Activated CD4-positive, alpha-beta T cell treated with anti-CD3 and anti-CD28 coated beads, Interleukin-2, amount 10 ng/mL, durations not matched to agents 7 days and 5 days (primary cell): ENCODE data around the gene WWOX. TPM values are rescaled to one million over a fixed set of nuclear protein-coding genes. Genes with fewer than 3 reads are reported as not detected.

Experiments
- CTCF ChIA-PET: fragments of 350-600 bp; sonication (Branson Sonifier 250); formaldehyde crosslinking; loops from one replicate; lab custom pipeline; 2021; ENCODE audit warnings: antibody characterized with exemption; lab: Charles Lee
- POLR2A ChIA-PET: fragments of 350-600 bp; sonication (Branson Sonifier 250); formaldehyde crosslinking; loops from one replicate; lab custom pipeline; 2021; ENCODE audit warnings: antibody characterized with exemption; lab: Charles Lee
- DNase-seq: peaks from one replicate; pipeline ENCODE4 v3.0.0-alpha.2; 2020
- H3K27ac Mint-ChIP-seq: one replicate; pipeline ENCODE4 v1.8.0; 2021; ENCODE audit warnings: mild to moderate bottlenecking, moderate library complexity, mixed read lengths
- H3K27me3 Mint-ChIP-seq: one replicate; pipeline ENCODE4 v1.8.0; 2021; ENCODE audit warnings: mixed read lengths
- H3K36me3 Mint-ChIP-seq: one replicate; pipeline ENCODE4 v1.8.0; 2021; ENCODE audit warnings: low read depth, mixed read lengths
- H3K4me1 Mint-ChIP-seq: one replicate; pipeline ENCODE4 v1.8.0; 2021; ENCODE audit warnings: mixed read lengths
- H3K4me3 Mint-ChIP-seq: one replicate; pipeline ENCODE4 v1.8.0; 2021; ENCODE audit warnings: mild to moderate bottlenecking, moderate library complexity, mixed read lengths
- H3K9me3 Mint-ChIP-seq: one replicate; pipeline ENCODE4 v1.8.0; 2021; ENCODE audit warnings: mixed read lengths
- total RNA-seq, 2 experiments: library from RNA; stranded (reverse); gene quantifications; one replicate each; pipeline ENCODE4 v1.2.3, GENCODE V29; 2021

Gene WWOX
- total RNA-seq, 2 experiments from 2014 or later: 22.2 to 28.9 TPM

DNA sequence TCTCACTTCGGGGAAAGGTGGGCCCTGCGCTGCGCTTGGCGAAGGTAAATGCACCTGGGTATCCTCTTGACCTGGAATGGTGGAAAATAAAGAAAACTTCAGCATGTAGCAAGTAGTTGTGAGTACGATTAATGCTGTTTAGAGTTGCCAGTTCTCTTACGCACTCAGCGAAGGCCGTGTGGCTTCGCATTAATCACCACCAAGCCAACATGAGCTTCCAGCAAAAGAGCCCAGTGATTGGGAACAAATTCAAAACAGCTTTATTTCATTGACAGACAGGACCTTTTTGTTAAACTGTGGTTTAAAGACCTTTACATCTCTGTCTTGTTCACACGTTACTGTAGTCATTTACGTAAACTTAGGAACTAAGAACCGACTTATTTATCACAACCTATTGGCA is 969.7 kb downstream of the WWOX start:
- DNase-seq: no peak
- no peak overlapping the region for H3K27ac Mint-ChIP-seq
- no peak overlapping the region for H3K4me3 Mint-ChIP-seq
- H3K27me3 Mint-ChIP-seq: no peaks in the 10 kb centered on the region
- POLR2A ChIA-PET: no interaction called here
- H3K4me1 Mint-ChIP-seq: peaks cover 12% of the 10 kb centered on the region
- peaks cover 2% of the 10 kb centered on the region for H3K36me3 Mint-ChIP-seq
- CTCF ChIA-PET: interaction anchor here (0.7 to 0.8 kb wide), 2 partner anchors 21 to 176 kb away, joined by 3 to 6 read pairs; no protein-coding TSS in a partner anchor
- peaks cover 4% of the 10 kb centered on the region for H3K9me3 Mint-ChIP-seq

DNA sequence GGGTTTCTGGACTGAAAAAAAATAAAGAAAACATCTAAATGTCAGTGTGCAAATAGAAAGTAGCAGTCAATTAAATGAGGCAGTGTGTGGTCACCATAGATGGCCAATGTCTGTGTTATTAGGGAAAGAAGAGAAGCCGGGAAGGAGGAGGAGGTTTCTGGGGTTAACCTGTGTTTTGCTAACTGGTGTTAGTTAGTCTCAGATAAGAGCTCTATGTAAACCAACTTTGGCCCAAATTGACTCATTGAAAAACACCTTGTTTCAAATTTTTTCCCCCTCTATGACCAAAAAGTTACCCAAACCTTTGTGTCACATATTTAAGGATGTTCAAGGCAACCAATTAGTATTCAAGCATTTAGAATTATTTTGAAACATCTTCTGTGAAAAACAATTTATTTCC is 970.2 kb downstream of the WWOX start:
- H3K36me3 Mint-ChIP-seq: peaks cover 2% of the 10 kb centered on the region
- H3K27ac Mint-ChIP-seq: no peak overlapping the region
- CTCF ChIA-PET: interaction anchor here (0.8 kb wide), 1 partner anchor 21 kb away, joined by 3 read pairs; no protein-coding TSS in a partner anchor
- H3K4me1 Mint-ChIP-seq: peaks cover 14% of the 10 kb centered on the region
- no peaks in the 10 kb centered on the region for H3K27me3 Mint-ChIP-seq
- H3K4me3 Mint-ChIP-seq: no peak overlapping the region
- DNase-seq: no peak
- POLR2A ChIA-PET: no interaction called here
- H3K9me3 Mint-ChIP-seq: peaks cover 4% of the 10 kb centered on the region

DNA sequence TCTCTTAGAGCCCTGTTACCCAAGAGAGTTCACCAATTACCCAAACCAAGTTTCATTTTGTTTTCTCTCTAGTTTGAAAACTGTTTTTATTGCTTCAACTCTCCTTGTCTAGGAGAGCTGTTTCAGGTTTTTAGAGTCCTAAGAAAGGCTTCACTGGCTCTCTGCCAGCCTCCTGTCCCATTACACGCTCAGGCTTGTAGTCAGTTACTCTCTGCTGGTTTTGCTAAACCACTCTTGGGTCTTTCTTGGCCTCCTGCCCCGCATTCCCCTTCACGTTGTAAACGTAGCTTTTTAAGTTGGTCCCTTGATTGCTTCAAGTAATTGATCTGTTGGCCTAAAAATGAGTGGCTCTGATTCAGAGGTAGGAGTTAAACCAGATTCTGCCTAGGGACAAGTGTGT is 972.0 kb downstream of the WWOX start:
- Mint-ChIP-seq H3K9me3 (no peaks in the 10 kb centered on the region), H3K27me3 (peaks cover 4% of the 10 kb centered on the region), H3K4me1 (peaks cover 30% of the 10 kb centered on the region), H3K36me3 (peaks cover 2% of the 10 kb centered on the region), H3K27ac (no peak overlapping the region), H3K4me3 (no peak overlapping the region)
- DNase-seq: no peak
- ChIA-PET CTCF (interaction anchor here (1.3 to 1.4 kb wide), 2 partner anchors 14 to 51 kb away, joined by 3 read pairs; no protein-coding TSS in a partner anchor), POLR2A (no interaction called here)

DNA sequence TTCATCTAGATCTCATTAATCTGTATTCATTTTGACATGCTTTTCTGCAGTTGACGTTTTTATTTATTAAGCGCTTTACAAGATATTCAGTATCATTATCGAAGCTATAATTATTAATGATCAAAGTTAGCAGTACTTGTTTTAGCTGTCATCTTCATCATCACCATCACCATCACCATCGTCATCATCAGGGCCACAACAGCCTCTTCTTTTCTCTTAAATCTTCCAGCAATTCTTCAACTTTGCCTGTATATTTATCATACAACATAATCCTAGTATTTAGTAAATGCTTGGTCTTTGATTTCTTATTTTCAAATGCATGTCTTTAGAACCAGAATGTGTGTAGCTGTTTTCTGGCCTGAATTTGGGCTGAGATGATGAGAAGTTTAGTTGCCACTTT is 973.1 kb downstream of the WWOX start:
- Mint-ChIP-seq H3K4me1 (peaks cover 41% of the 10 kb centered on the region), H3K27ac (no peak overlapping the region), H3K9me3 (no peaks in the 10 kb centered on the region), H3K4me3 (no peak overlapping the region), H3K27me3 (peaks cover 4% of the 10 kb centered on the region), H3K36me3 (no peaks in the 10 kb centered on the region)
- no peak for DNase-seq
- ChIA-PET POLR2A (no interaction called here), CTCF (interaction anchor here (0.6 to 1.4 kb wide), 3 partner anchors 15 to 52 kb away, joined by 3 to 4 read pairs (median 3); no protein-coding TSS in a partner anchor)

DNA sequence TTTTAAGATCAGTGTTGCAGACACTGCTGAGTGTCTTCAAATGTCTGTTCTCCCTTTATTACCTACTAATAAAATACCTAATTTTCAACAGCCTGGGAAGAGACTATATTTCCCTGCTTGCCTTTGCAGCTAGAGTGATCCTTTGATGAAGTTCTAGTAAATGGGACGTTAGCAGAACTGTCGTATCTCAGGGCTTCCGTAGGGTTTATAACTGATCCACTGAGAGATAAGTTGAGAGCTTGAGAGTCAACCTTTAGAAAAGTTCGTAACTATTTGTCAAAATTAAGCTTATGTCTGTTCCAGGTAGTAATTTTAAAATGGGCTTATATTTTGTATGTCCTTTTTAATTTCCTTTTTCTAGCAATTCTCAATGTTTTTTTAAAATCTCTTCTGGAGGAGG is 974.1 kb downstream of the WWOX start:
- no peaks in the 10 kb centered on the region for H3K36me3 Mint-ChIP-seq
- H3K9me3 Mint-ChIP-seq: no peaks in the 10 kb centered on the region
- H3K27ac Mint-ChIP-seq: peak overlapping the region; percentile 64
- CTCF ChIA-PET: interaction anchor here (0.9 kb wide), 1 partner anchor 361 kb away, joined by 3 read pairs; no protein-coding TSS in a partner anchor
- no peak for DNase-seq
- peak overlapping the region; percentile 43 for H3K4me3 Mint-ChIP-seq
- H3K4me1 Mint-ChIP-seq: peaks cover 51% of the 10 kb centered on the region
- peaks cover 4% of the 10 kb centered on the region for H3K27me3 Mint-ChIP-seq
- POLR2A ChIA-PET: no interaction called here

DNA sequence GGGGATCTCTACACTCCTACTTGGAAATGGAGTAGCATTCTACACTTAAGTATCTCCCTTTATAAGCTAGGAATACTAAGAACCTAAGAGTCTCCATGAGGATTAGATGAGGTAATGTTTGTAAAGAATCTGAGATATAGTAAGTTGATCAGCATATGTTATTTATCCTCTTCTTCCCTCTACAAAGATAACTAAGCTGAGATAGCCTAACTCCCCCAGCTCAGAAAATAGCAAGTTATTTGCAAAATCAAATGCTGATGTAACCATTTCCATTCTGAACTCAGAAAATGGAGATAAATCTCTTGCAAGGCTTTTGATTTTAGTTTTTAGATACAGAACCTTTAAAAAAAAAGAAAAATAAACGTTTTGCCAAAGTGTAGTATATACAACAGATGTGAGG is 975.1 kb downstream of the WWOX start:
- CTCF ChIA-PET: interaction anchor here (0.9 to 1.1 kb wide), 2 partner anchors 190 to 360 kb away, joined by 3 read pairs; no protein-coding TSS in a partner anchor
- Mint-ChIP-seq H3K27ac (no peak overlapping the region), H3K27me3 (peaks cover 4% of the 10 kb centered on the region), H3K36me3 (no peaks in the 10 kb centered on the region), H3K4me3 (no peak overlapping the region), H3K4me1 (peaks cover 51% of the 10 kb centered on the region), H3K9me3 (no peaks in the 10 kb centered on the region)
- DNase-seq: no peak
- POLR2A ChIA-PET: no interaction called here

DNA sequence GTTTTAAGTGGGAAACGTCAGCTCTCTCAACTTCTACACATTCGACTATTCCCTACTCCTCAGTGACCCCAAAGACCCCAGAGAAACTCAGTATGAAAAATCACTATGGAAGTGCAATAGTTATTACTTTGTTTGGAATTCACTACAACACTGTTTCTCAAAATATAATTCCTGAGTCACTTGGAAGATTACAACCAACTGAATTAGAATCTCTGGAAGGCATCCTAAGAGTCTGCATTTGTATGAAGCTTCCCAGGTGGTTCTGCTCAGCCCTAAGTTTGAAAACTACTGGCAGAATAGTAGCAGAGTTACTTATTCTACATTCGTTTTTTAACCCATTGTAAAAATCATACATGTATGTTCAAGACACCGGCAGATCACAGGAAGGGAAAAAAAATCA is 975.5 kb downstream of the WWOX start:
- DNase-seq: no peak
- Mint-ChIP-seq H3K27ac (no peak overlapping the region), H3K36me3 (no peaks in the 10 kb centered on the region), H3K4me3 (no peak overlapping the region), H3K4me1 (peaks cover 51% of the 10 kb centered on the region), H3K27me3 (peaks cover 4% of the 10 kb centered on the region), H3K9me3 (no peaks in the 10 kb centered on the region)
- ChIA-PET POLR2A (no interaction called here), CTCF (interaction anchor here (1.1 kb wide), 1 partner anchor 190 kb away, joined by 3 read pairs; no protein-coding TSS in a partner anchor)

DNA sequence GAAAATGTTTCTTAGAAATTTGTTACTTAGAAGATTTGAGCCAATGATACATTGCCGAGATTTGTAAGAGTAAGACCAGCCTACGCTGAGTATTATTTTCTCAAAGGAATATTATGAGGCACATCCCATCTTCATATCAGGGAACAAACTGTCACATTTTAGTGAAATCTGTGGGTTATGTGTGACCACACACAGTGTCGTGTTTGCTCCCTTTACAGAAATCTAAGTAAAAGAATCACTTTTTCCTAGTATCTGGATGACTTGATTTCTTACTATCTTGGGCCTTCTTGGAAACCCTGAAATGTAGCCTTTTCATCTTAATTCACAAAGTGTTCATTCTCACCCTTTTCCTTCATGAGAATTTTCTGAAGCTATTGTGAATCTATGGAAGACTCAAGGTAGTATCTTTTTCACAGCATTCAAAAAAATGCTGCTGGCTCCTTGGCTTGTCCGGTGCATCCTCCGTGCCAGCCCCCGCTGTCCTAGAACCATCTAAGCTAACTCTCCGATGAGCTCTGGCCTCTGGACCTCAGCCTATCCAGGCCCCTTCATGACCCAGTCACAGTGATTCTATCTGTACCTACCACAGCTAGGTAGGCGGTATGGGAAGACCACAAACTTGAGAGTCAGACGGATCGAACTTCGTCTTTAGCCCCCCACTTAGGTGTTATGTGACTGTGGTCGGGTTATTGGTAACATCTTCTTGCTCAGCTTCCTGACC is 976.8 kb downstream of the WWOX start:
- H3K27me3 Mint-ChIP-seq: peaks cover 4% of the 10 kb centered on the region
- no peak for DNase-seq
- peak overlapping the region; percentile 77 for H3K27ac Mint-ChIP-seq
- POLR2A ChIA-PET: interaction anchor here (0.6 kb wide), 1 partner anchor 518 kb away, joined by 4 read pairs; no protein-coding TSS in a partner anchor
- CTCF ChIA-PET: interaction anchor here (1.5 kb wide), 1 partner anchor 28 kb away, joined by 3 read pairs; no protein-coding TSS in a partner anchor
- H3K4me3 Mint-ChIP-seq: peak overlapping the region; percentile 9
- no peaks in the 10 kb centered on the region for H3K9me3 Mint-ChIP-seq
- peaks cover 45% of the 10 kb centered on the region for H3K4me1 Mint-ChIP-seq
- no peaks in the 10 kb centered on the region for H3K36me3 Mint-ChIP-seq

DNA sequence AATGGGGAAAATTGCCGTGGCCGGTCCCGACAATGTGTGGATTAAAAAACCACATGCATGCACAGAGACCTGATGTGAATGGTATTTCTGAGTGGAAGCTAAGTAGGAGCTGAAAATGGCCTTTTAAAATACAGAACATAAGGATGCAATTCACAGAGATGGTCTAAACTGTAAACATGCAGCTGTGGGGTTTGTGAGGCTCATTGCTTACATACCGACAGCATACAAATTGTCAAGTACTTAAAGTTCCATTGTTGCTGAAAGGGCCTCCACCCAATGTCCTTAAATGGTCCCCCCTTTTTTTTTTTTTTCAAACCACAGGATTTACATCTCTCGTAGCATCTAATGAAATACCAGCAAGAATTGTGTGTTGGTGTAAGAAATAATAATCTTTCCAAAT is 977.9 kb downstream of the WWOX start:
- H3K27ac Mint-ChIP-seq: no peak overlapping the region
- ChIA-PET CTCF (interaction anchor here (0.6 to 1.5 kb wide), 2 partner anchors 29 to 1315 kb away, joined by 3 to 4 read pairs; no protein-coding TSS in a partner anchor), POLR2A (no interaction called here)
- H3K36me3 Mint-ChIP-seq: no peaks in the 10 kb centered on the region
- H3K4me1 Mint-ChIP-seq: peaks cover 47% of the 10 kb centered on the region
- peaks cover 4% of the 10 kb centered on the region for H3K27me3 Mint-ChIP-seq
- no peak overlapping the region for H3K4me3 Mint-ChIP-seq
- H3K9me3 Mint-ChIP-seq: no peaks in the 10 kb centered on the region
- DNase-seq: no peak

DNA sequence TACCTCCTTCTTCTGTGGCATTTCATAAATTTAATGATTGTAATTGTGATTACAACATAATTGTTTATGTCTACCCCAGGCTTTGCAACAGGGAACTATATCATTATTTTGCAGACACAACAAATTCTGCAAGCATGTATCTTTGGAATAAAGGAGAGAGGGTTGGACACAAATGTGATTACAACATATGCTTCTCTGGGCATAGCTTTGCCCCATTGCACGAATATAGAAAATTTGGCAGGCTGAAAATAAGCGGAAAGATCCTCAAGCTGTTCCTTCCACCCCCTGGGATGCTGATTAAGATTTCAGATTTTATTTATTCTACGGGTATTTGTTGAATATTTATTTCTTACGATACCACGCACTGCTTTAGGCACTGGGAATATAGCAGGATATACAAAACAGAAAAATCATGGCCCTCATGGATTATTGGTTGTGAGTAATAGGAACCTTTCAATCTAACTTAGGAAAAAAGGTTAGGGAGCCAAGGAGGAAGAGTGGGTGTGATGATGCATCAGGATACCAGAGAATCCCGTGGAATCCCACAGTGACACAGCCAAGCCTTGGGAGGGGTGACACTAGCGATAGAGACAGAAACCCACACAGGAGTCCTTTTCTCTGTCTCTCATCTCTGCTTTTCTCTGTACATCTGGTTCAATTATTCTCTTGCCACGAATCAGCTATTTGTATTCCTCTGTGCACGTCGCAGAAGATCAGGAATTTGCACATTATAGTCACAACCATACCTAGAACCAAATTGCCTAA is 980.4 kb downstream of the WWOX start:
- ChIA-PET CTCF (interaction anchor here (0.5 kb wide), 1 partner anchor 201 kb away, joined by 3 read pairs; no protein-coding TSS in a partner anchor), POLR2A (no interaction called here)
- H3K4me1 Mint-ChIP-seq: peaks cover 53% of the 10 kb centered on the region
- H3K27me3 Mint-ChIP-seq: peaks cover 3% of the 10 kb centered on the region
- H3K9me3 Mint-ChIP-seq: no peaks in the 10 kb centered on the region
- no peak overlapping the region for H3K27ac Mint-ChIP-seq
- no peaks in the 10 kb centered on the region for H3K36me3 Mint-ChIP-seq
- H3K4me3 Mint-ChIP-seq: no peak overlapping the region
- no peak for DNase-seq

DNA sequence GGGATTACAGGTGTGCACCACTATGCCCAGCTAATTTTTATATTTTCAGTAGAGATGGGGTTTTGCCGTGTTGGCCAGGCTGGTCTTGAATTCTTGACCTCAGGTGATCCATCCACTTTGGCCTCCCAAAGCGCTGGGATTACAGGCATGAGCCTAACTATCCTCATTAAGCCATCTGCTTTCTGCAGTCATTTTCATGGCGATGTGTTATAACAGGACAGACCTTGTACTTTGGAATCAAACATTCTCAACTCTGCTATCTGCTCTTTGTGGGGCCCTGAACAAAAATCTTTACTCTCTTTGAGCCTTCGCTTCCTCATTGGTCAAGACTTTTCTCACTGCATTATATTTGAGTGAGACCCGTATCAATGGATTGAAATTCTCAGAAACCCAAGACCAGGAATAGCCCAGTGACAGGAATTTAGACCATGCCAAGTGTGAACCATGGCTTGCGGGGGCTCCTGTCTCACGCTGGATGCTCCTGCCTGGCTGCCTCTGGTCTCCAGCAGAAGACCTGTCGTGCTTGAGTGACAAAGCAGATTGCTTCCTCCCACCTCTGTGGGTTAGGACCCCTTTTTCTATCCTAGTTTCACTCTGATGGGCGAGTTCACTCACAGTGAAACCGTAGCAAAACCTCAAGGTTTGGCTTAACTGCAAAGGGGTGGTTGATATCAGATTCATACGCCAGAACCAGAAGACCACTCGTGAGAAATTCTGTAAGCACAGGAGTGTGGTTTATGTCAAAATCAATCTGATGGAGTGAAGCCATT is 982.0 kb downstream of the WWOX start:
- peaks cover 1% of the 10 kb centered on the region for H3K27me3 Mint-ChIP-seq
- DNase-seq: no peak
- peaks cover 38% of the 10 kb centered on the region for H3K4me1 Mint-ChIP-seq
- H3K4me3 Mint-ChIP-seq: no peak overlapping the region
- no peaks in the 10 kb centered on the region for H3K9me3 Mint-ChIP-seq
- CTCF ChIA-PET: no interaction called here
- POLR2A ChIA-PET: no interaction called here
- no peaks in the 10 kb centered on the region for H3K36me3 Mint-ChIP-seq
- H3K27ac Mint-ChIP-seq: no peak overlapping the region

DNA sequence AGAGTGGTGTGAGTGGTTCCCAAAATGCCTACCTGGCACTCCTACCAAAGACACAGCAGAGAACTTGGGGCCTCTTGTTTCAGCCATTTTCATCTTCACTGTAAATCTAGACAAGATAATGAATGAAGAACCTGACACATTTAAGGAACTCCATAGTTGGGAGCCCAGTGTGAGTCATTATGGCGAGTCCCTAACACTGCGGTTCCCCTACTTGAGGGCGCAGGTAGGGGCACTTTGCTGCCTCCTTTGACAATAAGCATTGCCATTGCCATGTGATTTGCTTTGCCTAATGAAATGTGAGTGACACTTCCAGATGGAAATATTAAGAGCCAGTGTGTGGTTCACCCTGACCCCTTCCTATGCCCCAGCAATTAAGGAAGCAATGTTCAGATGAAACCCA is 983.5 kb downstream of the WWOX start:
- no peak for DNase-seq
- POLR2A ChIA-PET: no interaction called here
- H3K27ac Mint-ChIP-seq: no peak overlapping the region

More for the DNA sequence above, 983.5 kb downstream of the WWOX start:
- Mint-ChIP-seq H3K4me1 (peaks cover 23% of the 10 kb centered on the region), H3K9me3 (no peaks in the 10 kb centered on the region), H3K27me3 (peaks cover 5% of the 10 kb centered on the region), H3K4me3 (no peak overlapping the region), H3K36me3 (no peaks in the 10 kb centered on the region)
- CTCF ChIA-PET: no interaction called here
